Testis (tissue), 3 donors: ENCODE data around the gene MECR. TPM values are rescaled to one million over a fixed set of nuclear protein-coding genes. Genes with fewer than 3 reads are reported as not detected.

Experiments
- DNase-seq: peaks from one replicate; pipeline ENCODE4 v3.0.0-alpha.2; 2019
- H3K27ac ChIP-seq, 2 donors: fragments of 200-600 bp; sonication (generic); one replicate each; pipeline ENCODE4 v1.5.1; 2019
- H3K27me3 ChIP-seq: fragments of 200-600 bp; sonication (generic); one replicate; pipeline ENCODE4 v1.5.1; 2019
- H3K36me3 ChIP-seq: fragments of 200-600 bp; sonication (generic); one replicate; pipeline ENCODE4 v1.5.1; 2017; ENCODE audit warnings: low read depth; ENCODE audit errors: missing control alignments
- H3K4me1 ChIP-seq: fragments of 200-600 bp; sonication (generic); one replicate; pipeline ENCODE4 v1.5.1; 2019
- H3K4me3 ChIP-seq, 2 donors: fragments of 200-600 bp; sonication (generic); one replicate each; pipeline ENCODE4 v1.5.1; 2017 to 2019
- H3K9me3 ChIP-seq: fragments of 200-600 bp; sonication (generic); one replicate; pipeline ENCODE4 v1.5.1; 2017
- POLR2A ChIP-seq: fragments of 450-650 bp; IDR thresholded peaks from one replicate; pipeline ENCODE4 v1.6.1; 2017; ENCODE audit warnings: antibody characterized with exemption, mild to moderate bottlenecking, moderate library complexity
- WGBS, 2 donors: methylation state at CpG; one replicate each; pipeline ENCODE4 v1.1.5; 2018; 5-methylcytosine and 5-hydroxymethylcytosine counted together
- intact Hi-C: fragments of 100-400 bp; cut with DNase I; formaldehyde crosslinking; loops from one replicate; pipeline ENCODE4 v1.15.1; 2023; ENCODE audit warnings: low total_unique reads
- polyA plus RNA-seq: library from polyadenylated mRNA; stranded (reverse); fragments of 350-450 nt; fragmentation: Illumina TruSeq; extraction: RNeasy Lipid Tissue Mini Kit (QIAGEN cat#74804); gene quantifications from one replicate; pipeline ENCODE4 v1.2.3, GENCODE V29; 2014; ENCODE audit warnings: low read depth, low replicate concordance; ENCODE audit not compliant: insufficient read depth
- total RNA-seq, 2 donors: library from RNA; depleted of rRNA; stranded (reverse); fragments of >200 nt; gene quantifications; one replicate each; pipeline ENCODE4 v1.2.3, GENCODE V29; 2016
- TF ChIP-seq, protein P1 (sequence below), 3 experiments: fragments of 450-650 bp in 2 of 3; fragments of 200-600 bp in 1 of 3; sonication (generic) in 1 of 3; IDR thresholded peaks; one replicate each; pipeline ENCODE4 v1.5.1; 2016 to 2019; ENCODE audit warnings: antibody characterized with exemption in 3 of 3, mild to moderate bottlenecking in 2 of 3, moderate library complexity in 1 of 3

The MECR gene
- total and polyA plus RNA-seq, 3 donors from 2014 or later, result 33.7 to 38.9 (median 37.3) TPM

DNA sequence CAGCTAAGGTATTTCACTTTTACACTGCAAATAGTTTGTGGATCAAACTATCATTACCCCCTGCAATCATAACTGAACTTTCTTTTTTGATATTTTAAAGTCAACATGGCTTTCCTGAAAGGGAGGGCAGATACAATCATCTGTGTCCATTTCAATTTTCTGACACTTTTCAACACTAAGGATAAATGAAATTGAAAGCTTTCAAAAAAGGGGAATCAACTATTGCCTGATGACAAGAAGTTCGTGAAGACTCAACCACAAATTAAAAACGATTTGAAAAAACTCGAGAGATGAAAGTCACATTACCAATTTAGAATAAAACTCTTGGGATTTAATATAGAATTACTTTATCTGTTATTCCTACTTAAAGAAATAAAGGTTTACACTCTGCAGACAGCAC, 60.8 kb downstream of the MECR start:
- no peaks in the 10 kb centered on the region for H3K9me3 ChIP-seq
- H3K27me3 ChIP-seq, result no peaks in the 10 kb centered on the region
- no peak overlapping the region for H3K4me3 ChIP-seq
- WGBS, 2 donors, result 80 to 83% methylated on average over 3 of the region's 3 CpGs
- H3K4me1 ChIP-seq, result peaks cover 23% of the 10 kb centered on the region
- intact Hi-C loops, result no loop called here
- H3K27ac ChIP-seq, result no peak overlapping the region
- TF ChIP-seq, protein P1, sequence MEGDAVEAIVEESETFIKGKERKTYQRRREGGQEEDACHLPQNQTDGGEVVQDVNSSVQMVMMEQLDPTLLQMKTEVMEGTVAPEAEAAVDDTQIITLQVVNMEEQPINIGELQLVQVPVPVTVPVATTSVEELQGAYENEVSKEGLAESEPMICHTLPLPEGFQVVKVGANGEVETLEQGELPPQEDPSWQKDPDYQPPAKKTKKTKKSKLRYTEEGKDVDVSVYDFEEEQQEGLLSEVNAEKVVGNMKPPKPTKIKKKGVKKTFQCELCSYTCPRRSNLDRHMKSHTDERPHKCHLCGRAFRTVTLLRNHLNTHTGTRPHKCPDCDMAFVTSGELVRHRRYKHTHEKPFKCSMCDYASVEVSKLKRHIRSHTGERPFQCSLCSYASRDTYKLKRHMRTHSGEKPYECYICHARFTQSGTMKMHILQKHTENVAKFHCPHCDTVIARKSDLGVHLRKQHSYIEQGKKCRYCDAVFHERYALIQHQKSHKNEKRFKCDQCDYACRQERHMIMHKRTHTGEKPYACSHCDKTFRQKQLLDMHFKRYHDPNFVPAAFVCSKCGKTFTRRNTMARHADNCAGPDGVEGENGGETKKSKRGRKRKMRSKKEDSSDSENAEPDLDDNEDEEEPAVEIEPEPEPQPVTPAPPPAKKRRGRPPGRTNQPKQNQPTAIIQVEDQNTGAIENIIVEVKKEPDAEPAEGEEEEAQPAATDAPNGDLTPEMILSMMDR (IDR thresholded peaks at IDR 0.05), result no peak
- TF ChIP-seq POLR2A, result no peak
- DNase-seq, result no peak
- no peaks in the 10 kb centered on the region for H3K36me3 ChIP-seq

DNA sequence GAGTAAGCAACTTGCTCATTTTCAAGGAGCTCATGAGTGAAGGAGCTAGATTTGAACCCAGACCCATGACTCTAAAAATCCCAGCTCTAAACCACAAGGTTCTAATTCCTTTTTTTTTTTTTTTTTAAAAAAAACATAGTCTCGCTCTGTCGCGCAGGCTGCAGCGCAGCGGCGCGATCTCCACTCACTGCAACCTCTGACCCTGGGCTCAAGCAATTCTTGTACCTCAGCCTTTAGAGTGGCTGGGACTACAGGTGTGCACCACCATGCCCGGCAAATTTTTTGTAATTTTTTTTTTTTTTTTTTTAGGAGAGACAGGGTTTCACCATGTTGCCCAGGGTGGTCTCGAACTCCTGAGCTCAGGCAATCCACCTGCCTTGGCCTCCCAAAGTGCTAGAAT, 62.8 kb downstream of the MECR start:
- peaks cover 23% of the 10 kb centered on the region for H3K4me1 ChIP-seq

DNA sequence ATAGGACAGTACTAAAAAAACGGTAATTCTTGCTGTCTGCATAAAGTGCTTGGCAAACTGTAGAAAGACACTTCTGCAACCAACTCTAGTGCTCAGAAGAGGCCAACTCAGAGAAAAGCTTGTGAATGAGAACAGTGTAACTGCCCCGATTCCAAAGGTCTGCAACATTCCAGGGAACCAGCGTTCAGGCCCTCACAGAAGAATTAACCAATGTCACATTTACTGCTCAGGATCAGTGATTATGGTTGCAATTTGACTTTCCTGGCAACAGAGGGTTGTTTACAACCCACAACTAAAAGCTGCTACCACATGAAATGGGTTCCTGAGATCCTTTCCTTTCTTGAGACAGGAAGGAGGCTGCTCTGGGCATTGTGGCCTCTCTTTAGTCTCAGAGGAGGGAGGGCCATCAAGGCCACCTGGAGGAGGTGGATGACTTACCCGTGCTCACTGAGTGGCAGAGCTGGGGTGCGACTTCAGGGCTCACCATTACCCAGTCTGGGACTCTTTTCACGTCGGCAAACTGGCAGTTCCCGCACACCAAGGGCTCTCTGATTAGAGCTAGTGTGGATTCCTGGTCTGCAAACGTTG, 64.3 kb downstream of the MECR start:
- H3K4me1 ChIP-seq, result peaks cover 22% of the 10 kb centered on the region
- TF ChIP-seq POLR2A, result no peak
- DNase-seq, result no peak
- H3K27ac ChIP-seq, result no peak overlapping the region
- WGBS, 2 donors, result 51 to 54% methylated on average over 8 to 9 of the region's 9 CpGs
- H3K9me3 ChIP-seq, result no peaks in the 10 kb centered on the region
- no peak overlapping the region for H3K4me3 ChIP-seq
- no peaks in the 10 kb centered on the region for H3K27me3 ChIP-seq
- H3K36me3 ChIP-seq, result no peaks in the 10 kb centered on the region
- intact Hi-C loops, result no loop called here

More for the DNA sequence above, 62.8 kb downstream of the MECR start:
- DNase-seq, result no peak
- H3K27me3 ChIP-seq, result no peaks in the 10 kb centered on the region
- intact Hi-C loops, result no loop called here
- H3K9me3 ChIP-seq, result no peaks in the 10 kb centered on the region
- H3K27ac ChIP-seq, result no peak overlapping the region
- H3K4me3 ChIP-seq, result no peak overlapping the region
- WGBS, 2 donors, result 96 to 97% methylated on average over 9 of the region's 9 CpGs
- no peaks in the 10 kb centered on the region for H3K36me3 ChIP-seq
- TF ChIP-seq, protein P1 (IDR thresholded peaks at IDR 0.05), result no peak
- no peak for TF ChIP-seq POLR2A

DNA sequence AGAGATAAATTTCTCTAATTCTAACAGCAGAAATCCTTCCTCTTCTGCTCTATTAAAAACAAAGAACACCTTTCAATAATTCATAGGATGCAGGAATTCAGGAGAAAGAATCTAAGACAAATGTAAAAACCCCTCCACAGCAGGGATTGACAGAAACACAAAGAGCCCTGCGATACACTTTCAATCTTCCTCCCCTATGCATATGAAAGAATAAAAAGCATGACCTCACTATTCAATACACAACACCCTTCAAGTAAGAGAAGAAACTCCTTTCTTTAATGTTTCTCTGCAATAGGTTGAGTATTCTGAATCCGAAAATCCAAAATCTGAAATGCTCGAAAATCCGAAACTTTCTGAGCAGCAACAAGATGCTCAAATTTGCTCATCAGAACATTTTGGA, 66.1 kb downstream of the MECR start:
- TF ChIP-seq POLR2A, result no peak
- TF ChIP-seq, protein P1 (IDR thresholded peaks at IDR 0.05), result no peak
- WGBS, 2 donors, result 72 to 80% methylated on average over 4 of the region's 4 CpGs
- Histone ChIP-seq H3K27ac (no peak overlapping the region), H3K9me3 (no peaks in the 10 kb centered on the region), H3K27me3 (no peaks in the 10 kb centered on the region), H3K4me1 (peaks cover 11% of the 10 kb centered on the region), H3K4me3 (no peak overlapping the region), H3K36me3 (no peaks in the 10 kb centered on the region)
- intact Hi-C loops, result no loop called here
- DNase-seq, result no peak

DNA sequence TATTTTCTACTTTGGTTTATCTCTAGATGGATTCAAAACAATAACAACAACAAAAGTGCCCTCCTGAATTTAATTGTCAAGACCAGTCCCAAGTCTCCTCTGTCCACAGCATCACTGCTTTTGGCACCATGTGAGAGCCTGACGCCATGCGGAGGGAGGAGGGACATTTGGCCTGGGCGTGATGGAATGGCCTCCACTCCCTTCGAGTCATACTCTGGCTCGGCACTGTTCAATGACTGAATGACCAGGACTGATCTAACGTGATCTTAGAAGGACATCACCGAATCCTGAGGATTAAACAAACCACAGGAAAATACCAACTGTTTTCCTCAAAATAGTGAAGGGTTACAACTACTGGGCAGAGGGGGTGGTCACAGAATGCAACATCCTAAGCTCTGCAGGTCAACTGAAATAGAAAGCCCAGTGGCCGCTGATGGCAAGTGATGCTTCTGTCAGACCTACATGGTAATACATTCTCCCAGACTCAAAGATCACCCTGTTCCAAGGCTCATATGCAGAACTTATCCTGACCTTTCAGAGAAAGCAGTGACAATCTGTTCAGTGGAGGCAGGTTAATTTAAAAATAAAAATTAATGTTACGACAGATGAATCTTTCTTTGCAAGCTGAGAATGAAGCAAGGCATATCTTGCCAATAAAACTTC, 68.1 kb downstream of the MECR start:
- Histone ChIP-seq H3K36me3 (no peaks in the 10 kb centered on the region), H3K9me3 (no peaks in the 10 kb centered on the region), H3K4me3 (no peak overlapping the region), H3K27me3 (no peaks in the 10 kb centered on the region), H3K27ac (peak overlapping the region in 1 of 2 donors; percentile 38), H3K4me1 (peaks cover 14% of the 10 kb centered on the region)
- intact Hi-C loops, result no loop called here
- no peak for DNase-seq
- 63 to 66% methylated on average over 9 of the region's 9 CpGs for WGBS, 2 donors
- TF ChIP-seq POLR2A, result no peak
- TF ChIP-seq, protein P1 (IDR thresholded peaks at IDR 0.05), result no peak
